Heart left ventricle (tissue), 16 donors: ENCODE data around the gene AACS. TPM values are rescaled to one million over a fixed set of nuclear protein-coding genes. Genes with fewer than 3 reads are reported as not detected.

Experiments
- ATAC-seq, 4 donors: fragments of 200-7000 bp; cut with Tn5 transposase; one replicate each; pipeline ENCODE4 v1.9.1; 2020 to 2022; ENCODE audit warnings: moderate library complexity in 4 of 4, mild to moderate bottlenecking in 3 of 4, moderate number of reproducible peaks in 1 of 4
- DNase-seq, 5 donors: peaks; one replicate each; pipeline ENCODE4 v3.0.0-alpha.2; 2020
- H3K27ac ChIP-seq, 12 donors: fragments of 200-600 bp; sonication (generic) in 4 of 12; one replicate each; pipeline versions ENCODE4 v1.5.0 to v1.8.0; 2016 to 2022; ENCODE audit warnings: mild to moderate bottlenecking in 2 of 12
- H3K27me3 ChIP-seq, 9 donors: fragments of 200-600 bp; sonication (generic) in 2 of 9; one replicate each; pipeline versions ENCODE4 v1.5.1 to v1.8.0; 2016 to 2022; ENCODE audit warnings: mild to moderate bottlenecking in 3 of 9
- H3K36me3 ChIP-seq, 9 donors: fragments of 200-600 bp; sonication (generic) in 2 of 9; one replicate each; pipeline versions ENCODE4 v1.5.0 to v1.8.0; 2018 to 2022; ENCODE audit warnings: mild to moderate bottlenecking in 2 of 9
- H3K4me1 ChIP-seq, 12 donors: fragments of 200-600 bp; sonication (generic) in 4 of 12; one replicate each; pipeline versions ENCODE4 v1.5.0 to v1.8.0; 2016 to 2022; ENCODE audit warnings: mild to moderate bottlenecking in 3 of 12
- H3K4me3 ChIP-seq, 12 donors: fragments of 200-600 bp; sonication (generic) in 4 of 12; one replicate each; pipeline versions ENCODE4 v1.5.0 to v1.8.0; 2017 to 2022; ENCODE audit warnings: mild to moderate bottlenecking in 9 of 12, moderate library complexity in 4 of 12
- H3K9me3 ChIP-seq, 12 donors: fragments of 200-600 bp; sonication (generic) in 4 of 12; one replicate each; pipeline versions ENCODE4 v1.5.0 to v1.8.0; 2016 to 2022; ENCODE audit warnings: mild to moderate bottlenecking in 1 of 12
- POLR2A ChIP-seq, 2 donors: fragments of 450-650 bp; IDR thresholded peaks; one replicate each; pipeline ENCODE4 v1.6.1; 2017; ENCODE audit warnings: antibody characterized with exemption in 2 of 2, mild to moderate bottlenecking in 2 of 2, moderate library complexity in 2 of 2
- WGBS, 4 donors: extraction: QIAGEN DNeasy Blood & Tissue Kit in 2 of 4; methylation state at CpG; one replicate each; pipeline versions ENCODE4 v1.1.5 to v1.1.7; 2013 to 2018; 5-methylcytosine and 5-hydroxymethylcytosine counted together
- intact Hi-C, 10 donors: fragments of 100-400 bp; cut with DNase I; formaldehyde crosslinking; loops; one replicate each; pipeline versions ENCODE4 v1.11.1 to v1.14.2; 2022
- long read RNA-seq, 3 donors: library from polyadenylated mRNA; unstranded; transcript quantifications; one replicate each; pipeline ENCODE4 v2.0.0, GENCODE V29; 2020 to 2021
- polyA plus RNA-seq, 2 donors: library from polyadenylated mRNA; stranded (reverse); fragments of 200-250 nt; gene quantifications; one replicate each; pipeline ENCODE4 v1.2.3, GENCODE V29; 2013
- total RNA-seq, 9 donors: library from RNA; depleted of rRNA in 2 of 9; stranded (reverse); fragments of >200 nt in 2 of 9; fragmentation: NEBNext Ultra II Directional in 3 of 9; extraction: Animal tissue kit (Norgen Biotek cat#: 25700) in 3 of 9; gene quantifications; one replicate each; pipeline versions ENCODE4 v1.1.0 to v1.2.4, GENCODE V29; 2016 to 2023
- TF ChIP-seq, protein P1 (sequence below), 12 donors: fragments of 200-600 bp; sonication (generic) in 4 of 12; IDR thresholded peaks; one replicate each; pipeline versions ENCODE4 v1.5.0 to v1.8.0; 2018 to 2022; ENCODE audit warnings: antibody characterized with exemption in 12 of 12, mild to moderate bottlenecking in 5 of 12
- donor health status: ischemic (EF 13 %, LVEDD 7.1; RV severe dilation, severe dysfunction).
- donor health status: healthy with polysubstance abuse.
- donor health status: DM: no; HTN: yes; CAD: no.
- donor health status: DM: no; HTN: no; CAD: no.
- donor health status: ischemic (EF 25% LVEDD 6.9; RV normal size, moderate dysfunction).
- donor health status: ischemic (EF 25% LVEDD 5.7; RV mildly dilated, moderate dysfunction).
- donor health status: healthy.
- donor health status: DM: yes; HTN: yes; CAD: no.
- donor health status: ischemic (EF 35%, LVEDD 5.7; RV mildly dilated, moderate dysfunction).
- donor health status: nonischemic (EF 11% LVEDD 7.7; RV severe dilation, severe dysfunction).
- donor health status: DM: yes; HTN: yes; CAD: no.
- donor health status: PGD.
- donor health status: ischemic (EF 29% LVEDD 5.4; RV normal size, mild dysfunction).
- donor health status: nonischemic (EF 23%, LVEDD 6.1; RV moderate dilation, normal function).

The AACS gene
- total RNA-seq = 10 to 100 TPM; 10.2 to 19.3 (median 12.4) TPM
- polyA plus RNA-seq = 10 to 100 TPM in 1 of 2 donors, 1 to 10 TPM in 1; 7.4 to 13.9 TPM
- long read RNA-seq, donor 1, transcript AACS-201 (18 exons, 3,316 nt) = major isoform, 22 of 45 reads
- long read RNA-seq, donor 1, partial matches to known transcripts = 4 of 45 reads
- long read RNA-seq, donor 1, other reads (novel, unspliced or antisense) = 19 of 45 reads
- long read RNA-seq, donor 2, transcript AACS-201 (18 exons, 3,316 nt) = major isoform, 47 of 70 reads
- long read RNA-seq, donor 2, partial matches to known transcripts = 4 of 70 reads
- long read RNA-seq, donor 2, other reads (novel, unspliced or antisense) = 18 of 70 reads
- long read RNA-seq, donor 3, transcript AACS-201 (18 exons, 3,316 nt) = major isoform, 19 of 25 reads
- long read RNA-seq, donor 3, partial matches to known transcripts = 1 of 25 reads
- long read RNA-seq, donor 3, other reads (novel, unspliced or antisense) = 5 of 25 reads

DNA sequence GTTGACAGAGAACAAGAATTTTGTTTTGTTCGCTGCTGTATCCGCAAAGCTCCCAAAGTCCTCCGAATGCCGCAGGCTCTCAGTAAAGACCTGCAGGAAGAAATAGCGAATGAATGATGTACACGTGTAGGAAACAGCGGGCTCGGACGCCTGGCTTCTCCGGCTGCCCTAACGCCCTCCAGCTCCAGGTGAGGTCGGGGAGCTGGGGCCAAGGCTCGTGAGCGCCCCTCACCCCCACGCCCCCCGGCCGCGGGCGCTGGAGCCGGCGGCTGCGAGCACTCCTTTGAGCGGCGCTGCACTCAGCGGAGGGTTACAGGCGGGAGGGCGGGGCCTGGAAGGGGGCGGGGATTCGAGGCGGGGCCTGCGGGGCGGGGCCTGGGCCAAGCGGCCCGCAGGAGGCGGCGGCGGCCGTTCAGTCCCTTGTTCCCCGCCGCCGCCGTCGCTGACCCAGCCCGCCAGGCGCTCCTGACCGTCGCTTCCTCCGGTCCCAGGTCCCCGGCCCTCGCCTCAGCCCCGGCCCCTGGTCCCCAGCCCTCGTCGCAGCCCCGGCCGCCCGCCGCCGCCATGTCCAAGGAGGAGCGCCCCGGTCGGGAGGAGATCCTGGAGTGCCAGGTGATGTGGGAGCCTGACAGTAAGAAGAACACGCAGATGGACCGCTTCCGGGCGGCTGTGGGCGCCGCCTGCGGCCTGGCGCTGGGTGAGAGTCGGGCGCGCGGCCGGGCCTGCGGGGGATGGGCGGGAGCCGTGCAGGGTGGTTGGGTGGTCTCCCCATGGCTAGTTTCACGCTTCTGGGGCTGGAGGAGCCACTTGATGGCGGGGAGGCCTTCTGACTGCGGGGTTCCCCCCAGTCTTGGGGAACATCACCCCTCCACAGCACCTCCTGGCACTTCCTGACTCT is at the start of gene AACS:
Gene AACS (plus strand): TSS at position 415 of the 898 bp plus-strand sequence. CDS start 150 bp downstream, at position 565.
- peak in 1 of 2 donors; percentile 62 for TF ChIP-seq POLR2A (IDR thresholded peaks at IDR 0.05)
- TF ChIP-seq, protein P1, sequence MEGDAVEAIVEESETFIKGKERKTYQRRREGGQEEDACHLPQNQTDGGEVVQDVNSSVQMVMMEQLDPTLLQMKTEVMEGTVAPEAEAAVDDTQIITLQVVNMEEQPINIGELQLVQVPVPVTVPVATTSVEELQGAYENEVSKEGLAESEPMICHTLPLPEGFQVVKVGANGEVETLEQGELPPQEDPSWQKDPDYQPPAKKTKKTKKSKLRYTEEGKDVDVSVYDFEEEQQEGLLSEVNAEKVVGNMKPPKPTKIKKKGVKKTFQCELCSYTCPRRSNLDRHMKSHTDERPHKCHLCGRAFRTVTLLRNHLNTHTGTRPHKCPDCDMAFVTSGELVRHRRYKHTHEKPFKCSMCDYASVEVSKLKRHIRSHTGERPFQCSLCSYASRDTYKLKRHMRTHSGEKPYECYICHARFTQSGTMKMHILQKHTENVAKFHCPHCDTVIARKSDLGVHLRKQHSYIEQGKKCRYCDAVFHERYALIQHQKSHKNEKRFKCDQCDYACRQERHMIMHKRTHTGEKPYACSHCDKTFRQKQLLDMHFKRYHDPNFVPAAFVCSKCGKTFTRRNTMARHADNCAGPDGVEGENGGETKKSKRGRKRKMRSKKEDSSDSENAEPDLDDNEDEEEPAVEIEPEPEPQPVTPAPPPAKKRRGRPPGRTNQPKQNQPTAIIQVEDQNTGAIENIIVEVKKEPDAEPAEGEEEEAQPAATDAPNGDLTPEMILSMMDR (IDR thresholded peaks at IDR 0.05) = peak in 1 of 12 donors; percentile 16
- intact Hi-C loops = loop anchor here in 5 of 10 donors (1.0 to 10.0 kb wide), 3 partner anchors 16 to 70 kb away; partner anchors contain the start of gene BRI3BP (in 1 of the 5)
- no peaks in the 10 kb centered on the region for H3K36me3 ChIP-seq
- H3K4me3 ChIP-seq = peak within 1 kb of the TSS; percentile 45 to 97 (median 88)
- peak; percentile 75 to 97 (median 93) for ATAC-seq
- no peaks in the 10 kb centered on the region for H3K9me3 ChIP-seq
- 0 to 1% (median 0%) methylated on average over 31 to 80 of the region's 80 CpGs for whole genome bisulfite sequencing, 4 donors
- peak within 1 kb of the TSS in 11 of 12 donors; percentile 40 to 85 (median 73) for H3K27ac ChIP-seq
- peak; percentile 79 to 91 (median 82) for DNase-seq
- H3K27me3 ChIP-seq = peaks cover 0 to 4% (median 0%) of the 10 kb centered on the region in 9 donors
- H3K4me1 ChIP-seq = peaks cover 0 to 45% (median 18%) of the 10 kb centered on the region in 12 donors

- no peaks in the 10 kb centered on the region for H3K9me3 ChIP-seq
- no peaks in the 10 kb centered on the region for H3K4me1 ChIP-seq
- no peak for TF ChIP-seq POLR2A (IDR thresholded peaks at IDR 0.05)
- TF ChIP-seq, protein P1 (IDR thresholded peaks at IDR 0.05) = no peak
- no peak overlapping the region for H3K4me3 ChIP-seq
- H3K27ac ChIP-seq = no peak overlapping the region
- H3K27me3 ChIP-seq = no peaks in the 10 kb centered on the region
- intact Hi-C loops = no loop called here
- ATAC-seq = no peak
- peaks cover 0 to 15% (median 0%) of the 10 kb centered on the region in 9 donors for H3K36me3 ChIP-seq
- WGBS, 4 donors = 90 to 92% (median 91%) methylated on average over 24 of the region's 24 CpGs
- no peak for DNase-seq
These were observed 49.4 kb upstream of the AACS start for GRCh38 chr12:125015680-125016310.

GRCh38 chr12:125017801-125018200 is 47.4 kb upstream of the AACS start:
- Histone ChIP-seq H3K4me1 (no peaks in the 10 kb centered on the region), H3K4me3 (no peak overlapping the region), H3K27me3 (no peaks in the 10 kb centered on the region), H3K27ac (no peak overlapping the region), H3K36me3 (peaks cover 0 to 12% (median 0%) of the 10 kb centered on the region in 9 donors), H3K9me3 (no peaks in the 10 kb centered on the region)
- DNase-seq (no peak), ATAC-seq (no peak)
- no peak for TF ChIP-seq POLR2A (IDR thresholded peaks at IDR 0.05)
- TF ChIP-seq, protein P1 (IDR thresholded peaks at IDR 0.05) = no peak
- WGBS, 4 donors = 92 to 97% (median 95%) methylated on average over 7 to 9 of the region's 9 CpGs
- intact Hi-C loops = no loop called here
